Astrocyte (in vitro differentiated cells and primary cell): Measurements from ENCODE around the gene LRRC3B.

Source experiments
- EZH2 ChIP-seq: IDR thresholded peaks from 2 replicates; pipeline ENCODE4 v1.6.1; 2012; ENCODE audit warnings: mild to moderate bottlenecking, low read length, inconsistent platforms; ENCODE audit not compliant: insufficient read depth
- TF ChIP-seq, protein P1 (sequence below): IDR thresholded peaks from 2 replicates; pipeline ENCODE4 v1.5.1; 2011; ENCODE audit warnings: low read depth, mild to moderate bottlenecking, inconsistent platforms, low read length, moderate library complexity; ENCODE audit not compliant: insufficient read depth

- TF ChIP-seq, protein P1, sequence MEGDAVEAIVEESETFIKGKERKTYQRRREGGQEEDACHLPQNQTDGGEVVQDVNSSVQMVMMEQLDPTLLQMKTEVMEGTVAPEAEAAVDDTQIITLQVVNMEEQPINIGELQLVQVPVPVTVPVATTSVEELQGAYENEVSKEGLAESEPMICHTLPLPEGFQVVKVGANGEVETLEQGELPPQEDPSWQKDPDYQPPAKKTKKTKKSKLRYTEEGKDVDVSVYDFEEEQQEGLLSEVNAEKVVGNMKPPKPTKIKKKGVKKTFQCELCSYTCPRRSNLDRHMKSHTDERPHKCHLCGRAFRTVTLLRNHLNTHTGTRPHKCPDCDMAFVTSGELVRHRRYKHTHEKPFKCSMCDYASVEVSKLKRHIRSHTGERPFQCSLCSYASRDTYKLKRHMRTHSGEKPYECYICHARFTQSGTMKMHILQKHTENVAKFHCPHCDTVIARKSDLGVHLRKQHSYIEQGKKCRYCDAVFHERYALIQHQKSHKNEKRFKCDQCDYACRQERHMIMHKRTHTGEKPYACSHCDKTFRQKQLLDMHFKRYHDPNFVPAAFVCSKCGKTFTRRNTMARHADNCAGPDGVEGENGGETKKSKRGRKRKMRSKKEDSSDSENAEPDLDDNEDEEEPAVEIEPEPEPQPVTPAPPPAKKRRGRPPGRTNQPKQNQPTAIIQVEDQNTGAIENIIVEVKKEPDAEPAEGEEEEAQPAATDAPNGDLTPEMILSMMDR: no peak
- no peak for TF ChIP-seq EZH2
These were observed 34.9 kb downstream of the LRRC3B start for GRCh38 chr3:26657348-26657976.
